HepG2 (cell line): ENCODE results near the gene BCAS3. TPM values are rescaled to one million over a fixed set of nuclear protein-coding genes. Genes with fewer than 3 reads are reported as not detected.

ENCODE experiments used
- ARHGAP35 ChIP-seq: sonication (generic); formaldehyde crosslinking; IDR thresholded peaks from 2 replicates; pipeline ENCODE4 v1.9.0; 2022; ENCODE audit warnings: mild to moderate bottlenecking, inconsistent platforms, moderate library complexity, missing genetic modification reagents, borderline replicate concordance
- ARID5B ChIP-seq: IDR thresholded peaks from 2 replicates; pipeline ENCODE4 v1.4.0; 2020; ENCODE audit warnings: mild to moderate bottlenecking, missing genetic modification reagents
- ARNT2 ChIP-seq: sonication (generic); formaldehyde crosslinking; IDR thresholded peaks from 2 replicates; pipeline ENCODE4 v1.8.0; 2022; ENCODE audit warnings: mild to moderate bottlenecking, low read depth, missing genetic modification reagents, moderate library complexity
- CENPBD1 ChIP-seq: sonication (generic); formaldehyde crosslinking; IDR thresholded peaks from 2 replicates; pipeline ENCODE4 v1.8.0; 2022; ENCODE audit warnings: missing genetic modification reagents, low read depth, mild to moderate bottlenecking, borderline replicate concordance
- DMTF1 ChIP-seq: sonication (generic); formaldehyde crosslinking; IDR thresholded peaks from 2 replicates; pipeline ENCODE4 v1.4.0; 2020; ENCODE audit warnings: mild to moderate bottlenecking, missing genetic modification reagents
- FOXM1 ChIP-seq: sonication (generic); formaldehyde crosslinking; IDR thresholded peaks from 2 replicates; pipeline ENCODE4 v1.5.0; 2020; ENCODE audit warnings: missing genetic modification reagents
- HINFP ChIP-seq: sonication (generic); formaldehyde crosslinking; IDR thresholded peaks from 2 replicates; pipeline ENCODE4 v1.4.0; 2020; ENCODE audit warnings: low read depth, mild to moderate bottlenecking, missing genetic modification reagents
- KLF15 ChIP-seq: sonication (generic); formaldehyde crosslinking; IDR thresholded peaks from 2 replicates; pipeline ENCODE4 v1.8.1; 2023; ENCODE audit warnings: borderline replicate concordance, mild to moderate bottlenecking, inconsistent platforms, missing genetic modification reagents, mixed read lengths
- MYNN ChIP-seq: sonication (generic); formaldehyde crosslinking; IDR thresholded peaks from 2 replicates; pipeline ENCODE4 v1.4.0; 2020; ENCODE audit warnings: mild to moderate bottlenecking, low read depth, missing genetic modification reagents
- RXRA ChIP-seq: sonication (generic); formaldehyde crosslinking; IDR thresholded peaks from 2 replicates; pipeline ENCODE4 v1.5.1; 2020; ENCODE audit warnings: missing genetic modification reagents
- TBX2 ChIP-seq: sonication (generic); formaldehyde crosslinking; IDR thresholded peaks from 2 replicates; pipeline ENCODE4 v1.5.0; 2020; ENCODE audit warnings: missing genetic modification reagents, mild to moderate bottlenecking, borderline replicate concordance
- ZNF124 ChIP-seq: sonication (generic); formaldehyde crosslinking; IDR thresholded peaks from 2 replicates; pipeline ENCODE4 v1.4.0; 2020; ENCODE audit warnings: missing genetic modification reagents
- ZNF24 ChIP-seq: fragments of 450-650 bp; IDR thresholded peaks from 2 replicates; pipeline ENCODE4 v1.6.1; 2017; ENCODE audit warnings: antibody characterized with exemption, mild to moderate bottlenecking
- ZNF264 ChIP-seq: sonication (generic); formaldehyde crosslinking; IDR thresholded peaks from 2 replicates; pipeline ENCODE4 v1.4.0; 2020; ENCODE audit warnings: missing genetic modification reagents
- ZNF280D ChIP-seq: sonication (generic); formaldehyde crosslinking; IDR thresholded peaks from 2 replicates; pipeline ENCODE4 v1.5.1; 2020; ENCODE audit warnings: mild to moderate bottlenecking, missing genetic modification reagents
- ZNF414 ChIP-seq: sonication (generic); formaldehyde crosslinking; IDR thresholded peaks from 2 replicates; pipeline ENCODE4 v1.5.0; 2020; ENCODE audit warnings: missing genetic modification reagents
- polyA plus RNA-seq, 8 experiments: library from polyadenylated mRNA; depleted of rRNA in 3 of 8; stranded (reverse) in 7 of 8; unstranded in 1 of 8; fragments of >200 nt; fragmentation: Illumina TruSeq in 4 of 8; extraction: Trizol in 4 of 8; gene quantifications; 2 replicates each; pipeline versions ENCODE4 v1.2.1 to v1.2.3, GENCODE V29; 2011 to 2016; ENCODE audit warnings: low read depth in 4 of 8, missing spikeins in 1 of 8, mixed read lengths in 1 of 8; ENCODE audit not compliant: insufficient read depth in 1 of 8
- total RNA-seq, 5 experiments: library from RNA; depleted of rRNA; stranded (reverse); fragments of >200 nt; fragmentation: Illumina TruSeq; extraction: Trizol; gene quantifications; 2 replicates each; pipeline ENCODE4 v1.2.3, GENCODE V29; 2016; ENCODE audit warnings: low read depth in 1 of 5

Gene BCAS3
- total and polyA plus RNA-seq, 2 of the 13 experiments (the other 11 are each of a cell fraction or from before 2014, with no cell fraction given), result 10.7 to 11.2 TPM

- peak; percentile 89 for TF ChIP-seq ARID5B
- no peak for TF ChIP-seq DMTF1 (CRISPR knock-in tag)
- TF ChIP-seq MYNN (CRISPR knock-in tag), result no peak
- TF ChIP-seq TBX2 (CRISPR knock-in tag), result peak; percentile 99
- TF ChIP-seq ARNT2, result no peak
- peak; percentile 76; the same call in 1 of the 2 replicates for TF ChIP-seq ZNF124
- TF ChIP-seq FOXM1, result 0 out of 2 replicates have a peak, but pooled peaks have one; percentile 55
- TF ChIP-seq KLF15 (CRISPR knock-in tag), result no peak; the same call in 1 of the 2 replicates
- TF ChIP-seq HINFP (CRISPR knock-in tag), result no peak
- no peak for TF ChIP-seq ARHGAP35 (CRISPR knock-in tag)
- 0 out of 2 replicates have a peak, but pooled peaks have one; percentile 81 for TF ChIP-seq ZNF264 (CRISPR knock-in tag)
- peak; percentile 96 for TF ChIP-seq RXRA (CRISPR knock-in tag)
- TF ChIP-seq CENPBD1 (CRISPR knock-in tag), result no peak
- TF ChIP-seq ZNF280D (CRISPR knock-in tag), result no peak
- TF ChIP-seq ZNF414, result 0 out of 2 replicates have a peak, but pooled peaks have one; percentile 61
- no peak for TF ChIP-seq ZNF24
These were observed 689.2 kb downstream of the BCAS3 start (continued) for GRCh38 chr17:61366715-61367413.
